22Rv1 (cell line): ENCODE results near the gene PSME3.

Experiments
- ZFX ChIP-seq: fragments of 450-650 bp; IDR thresholded peaks from 2 replicates; pipeline ENCODE4 v1.6.1; 2017; ENCODE audit warnings: antibody characterized with exemption, borderline replicate concordance
- TF ChIP-seq, protein P1 (sequence below): fragments of 450-650 bp; IDR thresholded peaks from 2 replicates; pipeline ENCODE4 v1.5.1; 2017; ENCODE audit warnings: mild to moderate bottlenecking

DNA sequence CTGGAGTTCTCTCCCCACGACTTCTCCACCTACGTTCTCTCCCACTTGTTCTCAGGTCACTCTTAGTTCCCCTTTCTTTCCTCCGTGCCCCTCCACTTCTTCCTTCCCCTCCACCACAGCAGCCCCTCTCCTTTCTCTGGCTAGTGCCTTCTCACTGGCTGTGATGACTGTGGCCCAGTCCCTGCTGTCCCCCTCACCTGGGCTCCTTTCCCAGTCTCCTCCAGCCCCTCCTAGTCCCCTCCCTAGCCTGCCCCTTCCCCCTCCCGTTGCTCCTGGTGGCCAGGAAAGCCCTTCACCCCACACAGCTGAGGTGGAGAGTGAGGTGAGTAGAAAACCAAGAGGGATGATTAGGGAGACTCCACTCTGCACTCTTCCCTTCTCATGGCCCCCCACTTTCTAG lies 38.1 kb upstream of the PSME3 start:
- TF ChIP-seq, protein P1, sequence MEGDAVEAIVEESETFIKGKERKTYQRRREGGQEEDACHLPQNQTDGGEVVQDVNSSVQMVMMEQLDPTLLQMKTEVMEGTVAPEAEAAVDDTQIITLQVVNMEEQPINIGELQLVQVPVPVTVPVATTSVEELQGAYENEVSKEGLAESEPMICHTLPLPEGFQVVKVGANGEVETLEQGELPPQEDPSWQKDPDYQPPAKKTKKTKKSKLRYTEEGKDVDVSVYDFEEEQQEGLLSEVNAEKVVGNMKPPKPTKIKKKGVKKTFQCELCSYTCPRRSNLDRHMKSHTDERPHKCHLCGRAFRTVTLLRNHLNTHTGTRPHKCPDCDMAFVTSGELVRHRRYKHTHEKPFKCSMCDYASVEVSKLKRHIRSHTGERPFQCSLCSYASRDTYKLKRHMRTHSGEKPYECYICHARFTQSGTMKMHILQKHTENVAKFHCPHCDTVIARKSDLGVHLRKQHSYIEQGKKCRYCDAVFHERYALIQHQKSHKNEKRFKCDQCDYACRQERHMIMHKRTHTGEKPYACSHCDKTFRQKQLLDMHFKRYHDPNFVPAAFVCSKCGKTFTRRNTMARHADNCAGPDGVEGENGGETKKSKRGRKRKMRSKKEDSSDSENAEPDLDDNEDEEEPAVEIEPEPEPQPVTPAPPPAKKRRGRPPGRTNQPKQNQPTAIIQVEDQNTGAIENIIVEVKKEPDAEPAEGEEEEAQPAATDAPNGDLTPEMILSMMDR, result no peak
- TF ChIP-seq ZFX, result no peak
